Measurements from ENCODE around the gene KDM2A. TPM values are rescaled to one million over a fixed set of nuclear protein-coding genes. Genes with fewer than 3 reads are reported as not detected.
"Not testable (repeated sequence)": the region's sequence is repeated elsewhere in the genome, so short reads cannot be mapped to it uniquely, and the experiment has no call there.

KDM2A gene
- total and polyA plus RNA-seq, 2 donors from 2014 or later = 16.2 to 82.6 TPM

- intact Hi-C loops (cut with DNase I) = no loop called here
- Histone ChIP-seq H3K4me1 (ENCODE audit: control insufficient read depth in 2 of 3, insufficient read depth in 2 of 3, low read depth in 1 of 3, low read length in 3 of 3) (peaks cover 0 to 6% (median 6%) of the 10 kb centered on the region in 3 donors), H3K4me3 (ENCODE audit: low read length in 3 of 3) (no peak overlapping the region), H3K36me3 (ENCODE audit: control insufficient read depth in 2 of 3, insufficient read depth in 3 of 3, low read length in 3 of 3) (peaks cover 0 to 3% (median 0%) of the 10 kb centered on the region in 3 donors), H3K27me3 (ENCODE audit: control insufficient read depth, insufficient read depth, low read length) (no peaks in the 10 kb centered on the region), H3K9ac (ENCODE audit: low read length in 3 of 3) (no peak overlapping the region), H3K9me3 (ENCODE audit: control insufficient read depth in 2 of 3, insufficient read depth in 1 of 3, low read length in 3 of 3) (no peaks in the 10 kb centered on the region), H3K27ac (ENCODE audit: low read depth in 2 of 2, low read length in 2 of 2) (no peak overlapping the region)
- no peak for FAIRE-seq
- no peak for TF ChIP-seq CTCF (IDR thresholded peaks at IDR 0.05; ENCODE audit: borderline replicate concordance, extremely low read depth, insufficient read depth)
- no peak for DNase-seq
Measured at GRCh38 chr11:67167091-67167490, 48.0 kb downstream of the KDM2A start.

GRCh38 chr11:67167719-67168118, 48.7 kb downstream of the KDM2A start:
- FAIRE-seq = no peak
- no peak for TF ChIP-seq CTCF (IDR thresholded peaks at IDR 0.05; ENCODE audit: borderline replicate concordance, extremely low read depth, insufficient read depth)
- Histone ChIP-seq H3K27me3 (ENCODE audit: control insufficient read depth, insufficient read depth, low read length) (no peaks in the 10 kb centered on the region), H3K9me3 (ENCODE audit: control insufficient read depth in 2 of 3, insufficient read depth in 1 of 3, low read length in 3 of 3) (no peaks in the 10 kb centered on the region), H3K9ac (ENCODE audit: low read length in 3 of 3) (no peak overlapping the region), H3K36me3 (ENCODE audit: control insufficient read depth in 2 of 3, insufficient read depth in 3 of 3, low read length in 3 of 3) (peaks cover 0 to 4% (median 0%) of the 10 kb centered on the region in 3 donors), H3K27ac (ENCODE audit: low read depth in 2 of 2, low read length in 2 of 2) (no peak overlapping the region), H3K4me1 (ENCODE audit: control insufficient read depth in 2 of 3, insufficient read depth in 2 of 3, low read depth in 1 of 3, low read length in 3 of 3) (peaks cover 0 to 6% (median 6%) of the 10 kb centered on the region in 3 donors), H3K4me3 (ENCODE audit: low read length in 3 of 3) (no peak overlapping the region)
- DNase-seq = peak in 1 of 5 donors; percentile 20
- intact Hi-C loops (cut with DNase I) = no loop called here

- H3K4me3 ChIP-seq (ENCODE audit: low read length in 3 of 3); H3K4me1 ChIP-seq (ENCODE audit: control insufficient read depth in 2 of 3, insufficient read depth in 2 of 3, low read depth in 1 of 3, low read length in 3 of 3); DNase-seq; H3K27ac ChIP-seq (ENCODE audit: low read depth in 2 of 2, low read length in 2 of 2); H3K9me3 ChIP-seq (ENCODE audit: control insufficient read depth in 2 of 3, insufficient read depth in 1 of 3, low read length in 3 of 3); intact Hi-C loops (cut with DNase I); H3K9ac ChIP-seq (ENCODE audit: low read length in 3 of 3); H3K36me3 ChIP-seq (ENCODE audit: control insufficient read depth in 2 of 3, insufficient read depth in 3 of 3, low read length in 3 of 3); H3K27me3 ChIP-seq (ENCODE audit: control insufficient read depth, insufficient read depth, low read length); FAIRE-seq: not testable (repeated sequence)
Measured at GRCh38 chr11:67168911-67169310, 49.8 kb downstream of the KDM2A start.

- DNase-seq (no peak), FAIRE-seq (no peak)
- Histone ChIP-seq H3K27me3 (ENCODE audit: control insufficient read depth, insufficient read depth, low read length) (no peaks in the 10 kb centered on the region), H3K4me1 (ENCODE audit: control insufficient read depth in 2 of 3, insufficient read depth in 2 of 3, low read depth in 1 of 3, low read length in 3 of 3) (no peaks in the 10 kb centered on the region), H3K27ac (ENCODE audit: low read depth in 2 of 2, low read length in 2 of 2) (no peak overlapping the region), H3K4me3 (ENCODE audit: low read length in 3 of 3) (no peak overlapping the region), H3K9ac (ENCODE audit: low read length in 3 of 3) (no peak overlapping the region), H3K36me3 (ENCODE audit: control insufficient read depth in 2 of 3, insufficient read depth in 3 of 3, low read length in 3 of 3) (peaks cover 0 to 4% (median 0%) of the 10 kb centered on the region in 3 donors), H3K9me3 (ENCODE audit: control insufficient read depth in 2 of 3, insufficient read depth in 1 of 3, low read length in 3 of 3) (no peaks in the 10 kb centered on the region)
- TF ChIP-seq CTCF (IDR thresholded peaks at IDR 0.05; ENCODE audit: borderline replicate concordance, extremely low read depth, insufficient read depth) = no peak
- intact Hi-C loops (cut with DNase I) = no loop called here
Measured at GRCh38 chr11:67174311-67174710, 55.2 kb downstream of the KDM2A start.
